Panc1 (cell line): Measurements from ENCODE around the gene ZCCHC17. TPM values are rescaled to one million over a fixed set of nuclear protein-coding genes. Genes with fewer than 3 reads are reported as not detected.

Experiments
- ATAC-seq: fragments of 200-7000 bp; cut with Tn5 transposase; 2 replicates; pipeline ENCODE4 v1.9.1; 2020; ENCODE audit warnings: mild to moderate bottlenecking, moderate library complexity
- BruUV-seq: library from RNA; stranded (reverse); fragments of 400-500 nt; replicated peaks from 2 replicates; lab custom pipeline; 2021; lab: Mats Ljungman, UMichigan
- CTCF ChIA-PET: fragments of 300-600 bp; sonication (Branson Sonifier 250); formaldehyde crosslinking; loops from one replicate; lab custom pipeline; 2022; ENCODE audit warnings: antibody characterized with exemption; lab: Charles Lee
- POLR2A ChIA-PET: fragments of 300-600 bp; sonication (Branson Sonifier 250); formaldehyde crosslinking; loops from one replicate; lab custom pipeline; 2022; ENCODE audit warnings: antibody characterized with exemption; lab: Charles Lee
- DNase-seq: peaks from one replicate; pipeline ENCODE4 v3.0.0-alpha.2; 2010; ENCODE audit warnings: low read depth, low spot score
- H3K27ac ChIP-seq: 2 replicates; pipeline ENCODE4 v1.5.1; 2011; ENCODE audit warnings: mild to moderate bottlenecking, low read length, inconsistent platforms
- H3K27me3 ChIP-seq: fragments of 200-500 bp; sonication (Bioruptor generic); 2 replicates; pipeline ENCODE4 v1.6.0; 2014; ENCODE audit warnings: low read length, inconsistent platforms; ENCODE audit not compliant: control insufficient read depth, insufficient read depth
- H3K36me3 ChIP-seq: fragments of 200-500 bp; sonication (Bioruptor generic); 2 replicates; pipeline ENCODE4 v1.5.1; 2014; ENCODE audit warnings: inconsistent platforms, mild to moderate bottlenecking, low read length, moderate library complexity; ENCODE audit not compliant: control insufficient read depth, insufficient read depth
- H3K4me1 ChIP-seq: 2 replicates; pipeline ENCODE4 v1.5.1; 2011; ENCODE audit warnings: inconsistent platforms, mild to moderate bottlenecking, low read length, moderate library complexity; ENCODE audit not compliant: control insufficient read depth, insufficient read depth
- H3K4me3 ChIP-seq, 2 experiments: 2 replicates each; pipeline ENCODE4 v1.5.1; 2011 to 2012; ENCODE audit warnings: low read depth in 2 of 2, low read length in 2 of 2, mild to moderate bottlenecking in 2 of 2, inconsistent platforms in 1 of 2, moderate library complexity in 1 of 2
- H3K9me3 ChIP-seq: fragments of 200-500 bp; sonication (Bioruptor generic); 2 replicates; pipeline ENCODE4 v1.5.1; 2014; ENCODE audit warnings: low read depth, mild to moderate bottlenecking, inconsistent platforms, low read length, moderate library complexity; ENCODE audit not compliant: control insufficient read depth, insufficient read depth
- POLR2AphosphoS5 ChIP-seq: IDR thresholded peaks from 2 replicates; pipeline ENCODE4 v1.6.1; 2012; ENCODE audit warnings: mild to moderate bottlenecking, low read depth, low read length, moderate library complexity
- SIN3A ChIP-seq: IDR thresholded peaks from 2 replicates; pipeline ENCODE4 v1.6.1; 2012; ENCODE audit warnings: low read depth, mild to moderate bottlenecking, low read length, moderate library complexity, borderline replicate concordance; ENCODE audit not compliant: insufficient read depth
- TCF7L2 ChIP-seq: IDR thresholded peaks from 2 replicates; pipeline ENCODE4 v1.6.1; 2011; ENCODE audit warnings: mild to moderate bottlenecking, low read depth, low read length, inconsistent platforms
- in situ Hi-C: cut with HindIII; loops from 2 replicates; pipeline ENCODE4 v1.10.0; 2016; ENCODE audit warnings: low sequenced_read_pairs, low pct_unique_long_range_greater_than_20kb
- intact Hi-C: fragments of 100-400 bp; cut with micrococcal nuclease; formaldehyde crosslinking; loops from one replicate; pipeline ENCODE4 v1.10.0; 2022; ENCODE audit not compliant: unreplicated experiment
- total RNA-seq: library from RNA; stranded (reverse); gene quantifications from one replicate; pipeline ENCODE4 v1.2.1, GENCODE V29; 2021; ENCODE audit not compliant: unreplicated experiment
- TF ChIP-seq, protein P1 (sequence below): fragments of 450-650 bp; IDR thresholded peaks from 2 replicates; pipeline ENCODE4 v1.5.1; 2017; ENCODE audit warnings: mild to moderate bottlenecking
- TF ChIP-seq, protein P2 (sequence below), 2 experiments: IDR thresholded peaks; 2 replicates each; pipeline ENCODE4 v1.6.1; 2011 to 2012; ENCODE audit warnings: low read depth in 2 of 2, control low read depth in 1 of 2, low read length in 1 of 2, mild to moderate bottlenecking in 1 of 2, moderate library complexity in 1 of 2; ENCODE audit not compliant: insufficient read depth in 1 of 2

Gene ZCCHC17
- total RNA-seq, 1 experiment from 2014 or later, result 30.6 TPM

DNA sequence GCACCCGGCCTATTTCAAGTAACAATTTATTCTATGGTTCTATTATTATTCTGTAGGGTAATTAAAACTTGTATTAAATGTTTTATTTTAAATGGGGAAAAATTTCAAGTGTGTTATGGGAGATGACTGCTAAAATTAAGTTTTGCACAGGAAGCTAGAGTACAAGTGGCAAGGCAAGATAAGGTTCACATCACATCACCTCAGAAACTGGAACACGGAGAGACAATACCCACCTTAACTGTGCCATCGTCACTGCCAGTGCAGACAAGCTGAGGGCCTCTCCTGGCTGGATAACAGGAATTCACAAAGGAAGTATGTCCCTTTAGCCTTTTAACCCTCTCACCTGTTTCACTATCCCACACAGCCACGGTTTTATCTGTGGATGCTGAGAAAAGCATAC lies 7.8 kb upstream of the ZCCHC17 start:
- no peaks in the 10 kb centered on the region for H3K9me3 ChIP-seq
- in situ Hi-C loops, result no loop called here

DNA sequence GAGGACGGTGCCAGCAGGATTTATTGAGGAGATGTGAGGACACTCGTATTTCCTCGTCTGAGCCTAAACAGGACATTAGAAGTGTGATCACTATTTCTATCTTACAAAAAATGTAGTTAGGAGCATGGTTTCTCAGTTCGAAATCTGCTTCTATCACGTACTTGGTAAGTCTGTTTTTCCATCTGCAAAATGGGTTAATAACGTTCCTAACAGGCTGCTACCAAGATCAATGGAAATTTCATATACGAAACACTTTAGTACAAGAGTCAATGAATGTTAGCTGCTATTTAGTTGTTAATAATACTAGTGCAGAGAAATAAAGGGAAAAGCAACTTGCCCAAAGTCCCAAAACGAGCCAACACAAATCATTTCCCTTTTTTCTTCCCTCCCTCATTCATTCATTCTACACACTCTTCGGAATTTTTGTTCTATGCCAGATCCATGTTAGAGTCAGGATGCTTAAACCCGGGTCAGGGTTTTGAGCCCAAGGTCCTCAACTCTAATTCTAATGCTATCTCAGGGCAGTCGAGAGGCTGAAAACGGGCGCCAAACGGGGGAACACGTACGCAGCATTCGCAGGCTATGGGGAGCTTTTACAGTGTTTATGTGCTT lies 852 bp upstream of the ZCCHC17 start:
- DNase-seq (no peak), ATAC-seq (no peak)
- Histone ChIP-seq H3K4me3 (peak overlapping the region; percentile 97 to 100), H3K27me3 (no peaks in the 10 kb centered on the region), H3K27ac (peak overlapping the region; percentile 98), H3K9me3 (no peaks in the 10 kb centered on the region), H3K4me1 (peaks cover 15% of the 10 kb centered on the region), H3K36me3 (peaks cover 17% of the 10 kb centered on the region; the same call in 1 of the 2 replicates)
- no TSS peak for BruUV-seq
- in situ Hi-C loops (no loop called here), intact Hi-C loops (no loop called here)
- TF ChIP-seq, protein P1, sequence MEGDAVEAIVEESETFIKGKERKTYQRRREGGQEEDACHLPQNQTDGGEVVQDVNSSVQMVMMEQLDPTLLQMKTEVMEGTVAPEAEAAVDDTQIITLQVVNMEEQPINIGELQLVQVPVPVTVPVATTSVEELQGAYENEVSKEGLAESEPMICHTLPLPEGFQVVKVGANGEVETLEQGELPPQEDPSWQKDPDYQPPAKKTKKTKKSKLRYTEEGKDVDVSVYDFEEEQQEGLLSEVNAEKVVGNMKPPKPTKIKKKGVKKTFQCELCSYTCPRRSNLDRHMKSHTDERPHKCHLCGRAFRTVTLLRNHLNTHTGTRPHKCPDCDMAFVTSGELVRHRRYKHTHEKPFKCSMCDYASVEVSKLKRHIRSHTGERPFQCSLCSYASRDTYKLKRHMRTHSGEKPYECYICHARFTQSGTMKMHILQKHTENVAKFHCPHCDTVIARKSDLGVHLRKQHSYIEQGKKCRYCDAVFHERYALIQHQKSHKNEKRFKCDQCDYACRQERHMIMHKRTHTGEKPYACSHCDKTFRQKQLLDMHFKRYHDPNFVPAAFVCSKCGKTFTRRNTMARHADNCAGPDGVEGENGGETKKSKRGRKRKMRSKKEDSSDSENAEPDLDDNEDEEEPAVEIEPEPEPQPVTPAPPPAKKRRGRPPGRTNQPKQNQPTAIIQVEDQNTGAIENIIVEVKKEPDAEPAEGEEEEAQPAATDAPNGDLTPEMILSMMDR, result no peak
- no peak for TF ChIP-seq SIN3A
- TF ChIP-seq, protein P2, sequence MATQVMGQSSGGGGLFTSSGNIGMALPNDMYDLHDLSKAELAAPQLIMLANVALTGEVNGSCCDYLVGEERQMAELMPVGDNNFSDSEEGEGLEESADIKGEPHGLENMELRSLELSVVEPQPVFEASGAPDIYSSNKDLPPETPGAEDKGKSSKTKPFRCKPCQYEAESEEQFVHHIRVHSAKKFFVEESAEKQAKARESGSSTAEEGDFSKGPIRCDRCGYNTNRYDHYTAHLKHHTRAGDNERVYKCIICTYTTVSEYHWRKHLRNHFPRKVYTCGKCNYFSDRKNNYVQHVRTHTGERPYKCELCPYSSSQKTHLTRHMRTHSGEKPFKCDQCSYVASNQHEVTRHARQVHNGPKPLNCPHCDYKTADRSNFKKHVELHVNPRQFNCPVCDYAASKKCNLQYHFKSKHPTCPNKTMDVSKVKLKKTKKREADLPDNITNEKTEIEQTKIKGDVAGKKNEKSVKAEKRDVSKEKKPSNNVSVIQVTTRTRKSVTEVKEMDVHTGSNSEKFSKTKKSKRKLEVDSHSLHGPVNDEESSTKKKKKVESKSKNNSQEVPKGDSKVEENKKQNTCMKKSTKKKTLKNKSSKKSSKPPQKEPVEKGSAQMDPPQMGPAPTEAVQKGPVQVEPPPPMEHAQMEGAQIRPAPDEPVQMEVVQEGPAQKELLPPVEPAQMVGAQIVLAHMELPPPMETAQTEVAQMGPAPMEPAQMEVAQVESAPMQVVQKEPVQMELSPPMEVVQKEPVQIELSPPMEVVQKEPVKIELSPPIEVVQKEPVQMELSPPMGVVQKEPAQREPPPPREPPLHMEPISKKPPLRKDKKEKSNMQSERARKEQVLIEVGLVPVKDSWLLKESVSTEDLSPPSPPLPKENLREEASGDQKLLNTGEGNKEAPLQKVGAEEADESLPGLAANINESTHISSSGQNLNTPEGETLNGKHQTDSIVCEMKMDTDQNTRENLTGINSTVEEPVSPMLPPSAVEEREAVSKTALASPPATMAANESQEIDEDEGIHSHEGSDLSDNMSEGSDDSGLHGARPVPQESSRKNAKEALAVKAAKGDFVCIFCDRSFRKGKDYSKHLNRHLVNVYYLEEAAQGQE (IDR thresholded peaks at IDR 0.05; ENCODE audit: insufficient read depth in 1 of 2, low read depth in 2 of 2, low read length in 1 of 2), result no peak
- TF ChIP-seq TCF7L2, result no peak
- no peak for TF ChIP-seq POLR2AphosphoS5
- ChIA-PET POLR2A (no interaction called here), CTCF (interaction anchor here (0.7 kb wide), 1 partner anchor 113 kb away, joined by 3 read pairs; no protein-coding TSS in a partner anchor)

More for the DNA sequence above, 7.8 kb upstream of the ZCCHC17 start:
- CTCF ChIA-PET, result interaction anchor here (0.6 to 1.0 kb wide), 2 partner anchors 133 to 555 kb away, joined by 4 to 10 read pairs; no protein-coding TSS in a partner anchor
- Histone ChIP-seq H3K27ac (no peak overlapping the region), H3K36me3 (peaks cover 29% of the 10 kb centered on the region), H3K4me1 (no peaks in the 10 kb centered on the region), H3K4me3 (no peak overlapping the region), H3K27me3 (no peaks in the 10 kb centered on the region)
- POLR2A ChIA-PET, result no interaction called here
- intact Hi-C loops, result no loop called here
- TF ChIP-seq SIN3A, result no peak
- no peak for TF ChIP-seq TCF7L2
- TF ChIP-seq, protein P2 (IDR thresholded peaks at IDR 0.05; ENCODE audit: insufficient read depth in 1 of 2, low read depth in 2 of 2, low read length in 1 of 2), result no peak
- TF ChIP-seq, protein P1, result no peak
- TF ChIP-seq POLR2AphosphoS5, result no peak
- DNase-seq, result no peak
- ATAC-seq, result no peak
- no TSS peak for BruUV-seq
